GM12873 (cell line): ENCODE data around the gene ANKS1B.

Experiments used
- CTCF ChIP-seq: IDR thresholded peaks from 2 replicates; pipeline ENCODE4 v1.5.1; 2012; ENCODE audit warnings: low read depth, mild to moderate bottlenecking, moderate library complexity, low read length, control low read depth; ENCODE audit not compliant: insufficient read depth; ENCODE audit errors: missing control alignments

Gene ANKS1B

GRCh38 chr12:98699586-98699985, 1285.2 kb downstream of the ANKS1B start:
- no peak for TF ChIP-seq CTCF

- TF ChIP-seq CTCF, result peak; percentile 86
Measured at GRCh38 chr12:98698603-98699463, 1285.9 kb downstream of the ANKS1B start.

- TF ChIP-seq CTCF, result no peak
Measured at GRCh38 chr12:98697209-98697608, 1287.5 kb downstream of the ANKS1B start.

GRCh38 chr12:98696036-98696646, 1288.6 kb downstream of the ANKS1B start:
- no peak for TF ChIP-seq CTCF

- no peak for TF ChIP-seq CTCF
Measured at GRCh38 chr12:98691351-98691750, 1293.4 kb downstream of the ANKS1B start.

GRCh38 chr12:98686603-98687002, 1298.1 kb downstream of the ANKS1B start:
- TF ChIP-seq CTCF, result no peak
